GM12875 (cell line): ENCODE measurements around the gene ZNF766.
"Not testable (repeated sequence)": the region's sequence is repeated elsewhere in the genome, so short reads cannot be mapped to it uniquely, and the experiment has no call there.

ENCODE experiments used
- H3K4me3 ChIP-seq: one replicate; pipeline ENCODE4 v1.5.1; 2011; ENCODE audit warnings: low read depth, low read length, control low read depth
- TF ChIP-seq, protein P1 (sequence below): IDR thresholded peaks from 2 replicates; pipeline ENCODE4 v1.5.1; 2011; ENCODE audit warnings: low read depth, mild to moderate bottlenecking, control low read depth, inconsistent platforms, low read length, moderate library complexity, borderline replicate concordance; ENCODE audit not compliant: insufficient read depth

Gene ZNF766

DNA sequence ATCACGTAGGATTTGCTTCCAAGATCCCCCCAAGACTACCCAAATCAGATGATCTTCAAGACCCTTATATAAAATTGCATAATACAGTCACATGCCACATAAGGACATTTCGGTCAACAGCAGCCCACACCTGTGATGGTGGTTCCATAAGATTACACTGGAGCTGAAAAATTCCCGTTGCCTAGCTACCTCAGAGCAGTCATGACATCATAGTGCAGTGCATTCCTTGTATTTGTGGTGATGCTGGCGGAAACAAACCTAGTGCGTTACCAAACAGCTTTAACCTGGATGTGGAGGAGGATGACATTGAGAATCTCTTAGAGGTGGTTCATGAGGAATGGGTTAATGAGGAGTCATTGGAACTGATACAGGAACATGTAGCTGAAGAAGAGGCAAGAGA, 4.8 kb downstream of the ZNF766 start:
- no peak overlapping the region for H3K4me3 ChIP-seq
- TF ChIP-seq, protein P1, sequence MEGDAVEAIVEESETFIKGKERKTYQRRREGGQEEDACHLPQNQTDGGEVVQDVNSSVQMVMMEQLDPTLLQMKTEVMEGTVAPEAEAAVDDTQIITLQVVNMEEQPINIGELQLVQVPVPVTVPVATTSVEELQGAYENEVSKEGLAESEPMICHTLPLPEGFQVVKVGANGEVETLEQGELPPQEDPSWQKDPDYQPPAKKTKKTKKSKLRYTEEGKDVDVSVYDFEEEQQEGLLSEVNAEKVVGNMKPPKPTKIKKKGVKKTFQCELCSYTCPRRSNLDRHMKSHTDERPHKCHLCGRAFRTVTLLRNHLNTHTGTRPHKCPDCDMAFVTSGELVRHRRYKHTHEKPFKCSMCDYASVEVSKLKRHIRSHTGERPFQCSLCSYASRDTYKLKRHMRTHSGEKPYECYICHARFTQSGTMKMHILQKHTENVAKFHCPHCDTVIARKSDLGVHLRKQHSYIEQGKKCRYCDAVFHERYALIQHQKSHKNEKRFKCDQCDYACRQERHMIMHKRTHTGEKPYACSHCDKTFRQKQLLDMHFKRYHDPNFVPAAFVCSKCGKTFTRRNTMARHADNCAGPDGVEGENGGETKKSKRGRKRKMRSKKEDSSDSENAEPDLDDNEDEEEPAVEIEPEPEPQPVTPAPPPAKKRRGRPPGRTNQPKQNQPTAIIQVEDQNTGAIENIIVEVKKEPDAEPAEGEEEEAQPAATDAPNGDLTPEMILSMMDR = no peak

DNA sequence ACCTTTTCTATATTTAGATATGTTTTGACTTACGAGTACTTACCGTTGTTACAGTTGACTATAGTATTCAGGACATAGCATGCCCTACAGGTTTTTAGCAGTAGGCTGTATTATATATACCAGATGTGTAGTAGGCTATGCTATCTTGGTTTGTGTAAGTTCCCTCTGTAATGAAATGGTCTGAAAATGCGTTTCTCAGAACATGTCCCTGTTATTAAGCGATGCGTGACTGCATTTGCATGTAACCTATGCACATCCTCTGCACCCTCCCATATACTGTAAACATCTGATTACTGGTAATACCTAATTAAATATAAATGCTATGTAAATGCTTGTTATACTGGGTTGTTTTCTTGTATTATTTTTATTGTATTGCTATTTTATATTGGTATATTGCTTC, 6.6 kb downstream of the ZNF766 start:
- no peak overlapping the region for H3K4me3 ChIP-seq
- TF ChIP-seq, protein P1 = no peak

DNA sequence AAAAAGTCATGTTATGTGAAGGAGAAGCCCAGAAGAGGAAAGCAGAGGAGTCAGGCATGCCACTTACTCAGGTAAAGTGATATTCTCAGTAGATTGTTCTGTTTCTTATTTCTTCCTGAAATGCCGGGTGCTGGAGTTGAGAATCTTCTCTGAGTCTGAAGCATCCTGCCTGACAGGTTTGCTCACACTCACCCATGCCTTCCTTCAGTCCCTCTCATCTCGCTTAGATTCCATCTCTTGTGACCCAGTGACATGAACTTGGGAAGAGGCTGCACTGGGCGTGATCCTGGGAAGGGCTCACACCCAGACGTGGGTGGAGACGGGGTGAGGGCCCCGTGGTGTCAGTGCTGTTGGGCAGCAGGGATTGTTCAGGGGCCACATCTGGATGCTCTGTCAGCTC, 8.1 kb downstream of the ZNF766 start:
- no peak overlapping the region for H3K4me3 ChIP-seq
- TF ChIP-seq, protein P1 = no peak

DNA sequence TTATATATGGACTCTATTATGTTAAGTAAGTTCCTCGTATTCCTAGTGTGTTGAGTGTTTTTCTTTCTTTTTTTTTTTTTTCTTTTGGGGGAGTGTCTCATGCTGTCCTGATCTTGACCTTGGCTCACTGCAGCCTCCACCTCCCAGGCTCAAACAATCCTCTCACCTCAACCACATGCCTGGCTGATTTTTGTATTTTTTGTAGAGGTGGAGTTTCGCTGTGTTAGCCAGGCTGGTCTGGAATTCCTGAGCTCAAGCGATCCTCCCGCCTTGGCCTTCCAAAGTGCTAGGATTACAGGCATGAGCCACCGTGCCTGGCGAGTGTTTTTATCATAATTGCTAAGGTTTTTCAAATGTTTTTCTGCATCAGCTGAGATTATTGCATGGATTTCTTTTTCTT, 16.9 kb downstream of the ZNF766 start:
- no peak overlapping the region for H3K4me3 ChIP-seq
- TF ChIP-seq, protein P1 = no peak

DNA sequence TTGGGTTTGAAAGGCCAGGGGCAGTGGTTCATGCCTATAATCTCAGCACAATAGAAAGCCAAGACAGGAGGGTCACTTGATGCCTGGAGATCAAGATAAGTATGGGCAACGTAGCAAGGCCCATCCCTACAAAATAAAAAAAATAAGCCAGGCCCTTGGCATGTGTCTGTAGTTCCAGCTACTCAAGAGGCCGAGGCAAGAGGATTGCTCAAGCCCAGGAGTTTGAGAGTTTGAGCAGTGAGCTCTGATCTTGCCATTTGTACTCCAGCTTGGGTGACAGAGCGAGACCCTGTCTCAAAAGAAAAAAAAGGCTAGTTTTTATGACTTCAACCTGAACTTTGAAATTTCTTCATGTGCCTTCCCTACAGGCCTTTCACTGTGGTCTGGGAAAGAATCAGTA, 22.4 kb downstream of the ZNF766 start:
- no peak overlapping the region for H3K4me3 ChIP-seq
- TF ChIP-seq, protein P1 = no peak

DNA sequence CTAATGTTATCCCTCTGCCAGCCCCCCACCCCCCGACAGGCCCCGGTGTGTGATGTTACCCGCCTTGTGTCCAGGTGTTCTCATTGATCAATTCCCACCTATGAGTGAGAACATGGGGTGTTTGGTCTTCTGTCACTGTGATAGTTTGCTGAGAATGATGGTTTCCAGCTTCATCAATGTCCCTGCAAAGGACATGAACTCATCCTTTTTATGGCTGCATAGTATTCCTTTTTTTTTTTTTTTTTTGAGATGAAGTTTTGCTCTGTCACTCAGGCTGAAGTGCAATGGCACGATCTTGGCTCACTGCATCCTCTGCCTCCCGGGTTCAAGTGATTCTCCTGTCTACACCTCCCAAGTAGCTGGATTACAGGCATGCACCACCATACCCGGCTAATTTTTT, 23.6 kb downstream of the ZNF766 start:
- H3K4me3 ChIP-seq = not testable (repeated sequence)

DNA sequence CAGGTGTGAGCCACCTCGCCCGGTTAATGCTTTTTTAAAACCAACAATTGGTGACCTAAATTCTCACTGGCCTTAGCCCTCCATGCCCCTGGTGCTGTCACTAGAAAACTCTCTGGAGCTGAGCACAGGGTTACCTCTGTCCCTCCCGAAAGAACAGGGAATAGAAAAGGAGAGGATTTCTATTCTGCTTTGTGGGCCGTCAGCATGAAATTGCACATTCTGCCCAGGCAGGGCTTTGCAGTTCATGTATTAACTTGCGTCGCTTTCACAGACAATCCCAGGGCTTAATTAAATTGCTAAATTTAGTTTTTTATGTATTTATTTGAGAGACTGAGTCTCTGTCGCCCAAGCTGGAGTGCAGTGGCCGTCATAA, 27.0 kb downstream of the ZNF766 start:
- TF ChIP-seq, protein P1 = no peak
- peak overlapping the region; percentile 73 for H3K4me3 ChIP-seq
